ENCODE data around the gene CIDEA.

DNA sequence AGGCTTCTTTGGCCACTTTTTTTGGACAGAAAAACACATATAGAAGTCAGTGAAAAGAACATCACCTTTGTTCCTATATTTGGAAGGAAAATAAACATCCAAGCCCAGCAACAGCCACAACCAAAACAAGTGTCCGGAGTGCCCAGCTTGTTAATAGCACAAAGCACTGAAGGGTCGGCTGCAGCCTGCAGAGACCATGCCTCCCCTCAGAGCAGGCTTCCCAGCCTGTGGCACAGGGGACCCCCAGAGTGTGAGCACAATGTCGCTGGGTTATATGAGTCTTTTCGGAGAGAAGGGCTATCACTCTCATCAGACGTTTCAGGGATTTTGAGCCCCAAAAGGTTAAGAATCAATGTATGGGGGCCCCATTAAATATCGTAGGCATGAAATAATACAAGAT lies 6.2 kb upstream of the CIDEA start:
- TF ChIP-seq, protein P1, sequence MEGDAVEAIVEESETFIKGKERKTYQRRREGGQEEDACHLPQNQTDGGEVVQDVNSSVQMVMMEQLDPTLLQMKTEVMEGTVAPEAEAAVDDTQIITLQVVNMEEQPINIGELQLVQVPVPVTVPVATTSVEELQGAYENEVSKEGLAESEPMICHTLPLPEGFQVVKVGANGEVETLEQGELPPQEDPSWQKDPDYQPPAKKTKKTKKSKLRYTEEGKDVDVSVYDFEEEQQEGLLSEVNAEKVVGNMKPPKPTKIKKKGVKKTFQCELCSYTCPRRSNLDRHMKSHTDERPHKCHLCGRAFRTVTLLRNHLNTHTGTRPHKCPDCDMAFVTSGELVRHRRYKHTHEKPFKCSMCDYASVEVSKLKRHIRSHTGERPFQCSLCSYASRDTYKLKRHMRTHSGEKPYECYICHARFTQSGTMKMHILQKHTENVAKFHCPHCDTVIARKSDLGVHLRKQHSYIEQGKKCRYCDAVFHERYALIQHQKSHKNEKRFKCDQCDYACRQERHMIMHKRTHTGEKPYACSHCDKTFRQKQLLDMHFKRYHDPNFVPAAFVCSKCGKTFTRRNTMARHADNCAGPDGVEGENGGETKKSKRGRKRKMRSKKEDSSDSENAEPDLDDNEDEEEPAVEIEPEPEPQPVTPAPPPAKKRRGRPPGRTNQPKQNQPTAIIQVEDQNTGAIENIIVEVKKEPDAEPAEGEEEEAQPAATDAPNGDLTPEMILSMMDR (IDR thresholded peaks at IDR 0.05): no peak
- no peak for TF ChIP-seq EZH2 (IDR thresholded peaks at IDR 0.05; ENCODE audit: borderline replicate concordance, insufficient read depth, low read depth, low read length, poor library complexity, severe bottlenecking)

All from B cell (primary cell).